Ovary (tissue), 9 donors: Measurements from ENCODE around the gene RNF187. TPM values are rescaled to one million over a fixed set of nuclear protein-coding genes. Genes with fewer than 3 reads are reported as not detected.

Source experiments
- DNase-seq, 5 donors: peaks; one replicate each; pipeline ENCODE4 v3.0.0-alpha.2; 2019 to 2020
- H3K27ac ChIP-seq, 2 donors: fragments of 200-600 bp; one replicate each; pipeline versions ENCODE4 v1.5.1 to v1.8.0; 2019 to 2022
- H3K27me3 ChIP-seq: fragments of 200-600 bp; one replicate; pipeline ENCODE4 v1.8.0; 2022
- H3K36me3 ChIP-seq: fragments of 200-600 bp; sonication (generic); one replicate; pipeline ENCODE4 v1.5.1; 2019
- H3K4me1 ChIP-seq: one replicate; pipeline ENCODE4 v1.8.1; 2013; ENCODE audit warnings: mild to moderate bottlenecking, moderate library complexity; ENCODE audit not compliant: insufficient read depth
- H3K4me3 ChIP-seq: fragments of 200-600 bp; sonication (generic); one replicate; pipeline ENCODE4 v1.5.1; 2017
- H3K9me3 ChIP-seq, 2 donors: fragments of 200-600 bp in 1 of 2; sonication (generic) in 1 of 2; one replicate each; pipeline versions ENCODE4 v1.5.1 to v1.8.1; 2013 to 2019; ENCODE audit warnings: mild to moderate bottlenecking in 1 of 2, moderate library complexity in 1 of 2
- EP300 ChIP-seq: sonication (generic); formaldehyde crosslinking; IDR thresholded peaks from one replicate; pipeline ENCODE4 v1.6.1; 2017; ENCODE audit warnings: antibody characterized with exemption
- POLR2A ChIP-seq: fragments of 450-650 bp; IDR thresholded peaks from one replicate; pipeline ENCODE4 v1.6.1; 2017; ENCODE audit warnings: antibody characterized with exemption, mild to moderate bottlenecking, moderate library complexity
- WGBS, 3 donors: extraction: QIAGEN DNeasy Blood & Tissue Kit in 1 of 3; methylation state at CpG; one replicate each; pipeline versions ENCODE4 v1.1.5 to v1.1.7; 2013 to 2017; 5-methylcytosine and 5-hydroxymethylcytosine counted together
- intact Hi-C, 4 donors: fragments of 100-400 bp; cut with DNase I; formaldehyde crosslinking; loops; one replicate each; pipeline versions ENCODE4 v1.11.0 to v1.15.1; 2022 to 2023
- polyA plus RNA-seq, 2 donors: library from polyadenylated mRNA; stranded (reverse); fragments of 200-250 nt in 1 of 2; fragments of 350-450 nt in 1 of 2; fragmentation: Illumina TruSeq in 1 of 2; extraction: RNeasy Lipid Tissue Mini Kit (QIAGEN cat#74804) in 1 of 2; gene quantifications; one replicate each; pipeline ENCODE4 v1.2.3, GENCODE V29; 2013 to 2014
- total RNA-seq, 7 donors: library from RNA; depleted of rRNA in 2 of 7; stranded (reverse); fragments of >200 nt in 2 of 7; fragmentation: NEBNext Ultra II Directional in 3 of 7; extraction: Animal tissue kit (Norgen Biotek cat#: 25700) in 3 of 7; gene quantifications; one replicate each; pipeline versions ENCODE4 v1.1.0 to v1.2.4, GENCODE V29; 2016 to 2023
- TF ChIP-seq, protein P1 (sequence below), 3 donors: fragments of 450-650 bp in 2 of 3; fragments of 200-600 bp in 1 of 3; IDR thresholded peaks; one replicate each; pipeline versions ENCODE4 v1.5.1 to v1.8.0; 2016 to 2022; ENCODE audit warnings: antibody characterized with exemption in 3 of 3, mild to moderate bottlenecking in 1 of 3
- donor health status: DM: no; HTN: no; CAD: no; lungs with moderate emphysema.
- donor health status: DM: no; HTN: no; CAD: no.
- donor health status: Bipolar disorder and iron deficiency.
- donor health status: DM: yes; HTN: yes; CAD: no.
- donor health status: DM: no; HTN: no; CAD: no.
- donor health status: DM: yes; HTN: yes; CAD: no.

The RNF187 gene
- total and polyA plus RNA-seq, 9 donors: 32.2 to 165 (median 109) TPM

DNA sequence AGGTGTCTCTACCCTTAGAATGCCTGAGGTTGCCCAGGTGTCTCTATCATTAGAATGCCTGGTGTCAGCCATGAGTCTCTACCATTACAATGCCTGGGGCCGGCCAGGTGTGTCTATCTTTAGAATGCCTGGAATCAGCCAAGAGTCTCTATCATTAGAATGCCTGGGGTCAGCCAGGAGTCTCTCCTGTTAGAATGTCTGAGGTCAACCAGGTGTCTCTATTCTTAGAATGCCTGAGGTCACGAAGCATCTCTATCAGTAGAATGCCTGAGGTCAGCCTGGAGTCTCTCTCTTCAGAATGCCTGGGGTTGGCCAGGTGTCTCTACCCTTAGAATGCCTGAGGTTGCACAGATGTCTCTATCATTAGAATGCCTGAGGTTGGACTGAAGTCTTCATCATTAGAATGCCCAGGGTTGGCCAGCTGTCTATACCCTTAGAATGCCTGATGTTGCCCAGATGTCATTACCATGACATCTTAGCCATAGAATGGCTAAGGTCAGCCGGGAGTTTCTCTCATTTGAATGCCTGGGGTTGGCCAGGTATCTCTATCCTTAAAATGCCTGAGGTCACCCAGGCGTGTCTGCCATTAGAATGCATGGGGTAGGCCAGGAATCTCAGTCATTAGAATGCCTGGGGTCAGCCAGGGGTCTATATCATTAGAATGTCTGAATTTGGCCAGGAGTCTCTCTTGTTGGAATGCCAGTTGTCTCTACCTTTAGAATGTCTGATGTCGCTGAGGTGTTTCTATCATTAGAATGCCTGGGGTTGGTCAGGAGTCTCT lies 44.0 kb downstream of the RNF187 start:
- H3K36me3 ChIP-seq: no peaks in the 10 kb centered on the region
- H3K4me3 ChIP-seq: no peak overlapping the region
- no peak overlapping the region for H3K27ac ChIP-seq
- H3K4me1 ChIP-seq: no peaks in the 10 kb centered on the region
- no peaks in the 10 kb centered on the region for H3K27me3 ChIP-seq
- H3K9me3 ChIP-seq: peaks cover 0 to 3% of the 10 kb centered on the region in 2 donors
- intact Hi-C loops: no loop called here
- no peak for DNase-seq
- 61 to 81% (median 75%) methylated on average over 5 of the region's 5 CpGs for WGBS, 3 donors
- TF ChIP-seq, protein P1, sequence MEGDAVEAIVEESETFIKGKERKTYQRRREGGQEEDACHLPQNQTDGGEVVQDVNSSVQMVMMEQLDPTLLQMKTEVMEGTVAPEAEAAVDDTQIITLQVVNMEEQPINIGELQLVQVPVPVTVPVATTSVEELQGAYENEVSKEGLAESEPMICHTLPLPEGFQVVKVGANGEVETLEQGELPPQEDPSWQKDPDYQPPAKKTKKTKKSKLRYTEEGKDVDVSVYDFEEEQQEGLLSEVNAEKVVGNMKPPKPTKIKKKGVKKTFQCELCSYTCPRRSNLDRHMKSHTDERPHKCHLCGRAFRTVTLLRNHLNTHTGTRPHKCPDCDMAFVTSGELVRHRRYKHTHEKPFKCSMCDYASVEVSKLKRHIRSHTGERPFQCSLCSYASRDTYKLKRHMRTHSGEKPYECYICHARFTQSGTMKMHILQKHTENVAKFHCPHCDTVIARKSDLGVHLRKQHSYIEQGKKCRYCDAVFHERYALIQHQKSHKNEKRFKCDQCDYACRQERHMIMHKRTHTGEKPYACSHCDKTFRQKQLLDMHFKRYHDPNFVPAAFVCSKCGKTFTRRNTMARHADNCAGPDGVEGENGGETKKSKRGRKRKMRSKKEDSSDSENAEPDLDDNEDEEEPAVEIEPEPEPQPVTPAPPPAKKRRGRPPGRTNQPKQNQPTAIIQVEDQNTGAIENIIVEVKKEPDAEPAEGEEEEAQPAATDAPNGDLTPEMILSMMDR (IDR thresholded peaks at IDR 0.05): no peak
- TF ChIP-seq EP300: no peak
- no peak for TF ChIP-seq POLR2A

DNA sequence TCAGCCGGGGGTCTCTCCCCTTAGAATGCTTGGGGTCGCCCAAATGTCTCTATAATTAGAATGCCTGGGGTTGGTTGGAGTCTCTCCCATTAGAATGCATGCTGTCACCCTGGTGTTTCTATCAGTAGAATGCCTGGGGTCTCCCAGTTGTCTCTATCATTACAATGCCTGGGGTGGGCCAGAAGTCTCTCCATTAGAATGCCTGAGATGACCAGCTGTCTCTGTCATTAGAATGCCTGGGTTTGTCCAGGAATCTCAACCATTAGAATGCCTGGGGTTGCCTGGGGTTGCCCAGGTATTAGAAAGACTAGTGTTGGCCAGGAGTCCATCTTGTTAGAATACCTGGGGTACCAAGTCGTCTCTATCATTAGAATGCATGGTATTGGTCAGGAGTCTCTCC lies 51.6 kb downstream of the RNF187 start:
- Histone ChIP-seq H3K36me3 (no peaks in the 10 kb centered on the region), H3K27ac (no peak overlapping the region), H3K9me3 (peaks cover 0 to 4% of the 10 kb centered on the region in 2 donors), H3K27me3 (no peaks in the 10 kb centered on the region), H3K4me3 (no peak overlapping the region), H3K4me1 (no peaks in the 10 kb centered on the region)
- intact Hi-C loops: no loop called here
- no peak for DNase-seq
- 55 to 60% (median 59%) methylated on average over 3 of the region's 3 CpGs for WGBS, 3 donors
- TF ChIP-seq EP300 (no peak), POLR2A (no peak)
- TF ChIP-seq, protein P1 (IDR thresholded peaks at IDR 0.05): no peak

DNA sequence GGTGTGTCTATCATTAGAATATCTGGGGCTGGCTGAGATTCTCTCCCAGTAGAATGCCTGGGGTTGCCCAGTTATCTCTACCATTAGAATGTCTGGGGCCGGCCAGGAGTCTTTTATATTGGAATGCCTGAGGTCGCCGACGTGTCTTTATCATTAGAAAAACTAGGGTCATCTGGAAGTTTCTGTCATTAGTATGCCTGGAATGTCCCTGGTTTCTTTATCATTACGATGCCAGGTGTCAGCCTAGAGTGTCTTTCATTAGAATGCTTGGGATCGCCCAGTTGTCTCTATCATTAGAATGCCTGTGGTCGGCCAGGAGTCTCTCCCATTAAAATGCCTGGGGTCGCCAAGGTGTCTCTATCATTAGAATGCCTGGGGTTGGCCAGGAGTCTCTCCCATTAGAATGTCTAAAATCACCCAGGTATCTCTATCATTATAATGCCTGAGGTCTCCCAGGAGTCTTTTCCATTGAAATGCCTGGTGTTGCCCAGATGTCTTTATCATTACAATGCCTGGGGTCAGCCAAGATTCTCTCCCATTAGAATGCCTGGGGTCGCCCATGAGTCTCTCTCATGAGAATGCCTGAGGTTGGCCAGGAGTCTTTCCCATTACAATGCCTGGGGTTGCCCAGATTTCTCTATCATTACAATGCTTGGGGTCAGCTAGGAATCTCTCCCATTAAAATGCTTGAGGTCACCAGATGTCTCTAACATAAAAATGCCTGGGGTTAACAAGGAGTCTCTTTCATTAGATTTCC lies 53.2 kb downstream of the RNF187 start:
- H3K4me3 ChIP-seq: no peak overlapping the region
- peaks cover 0 to 4% of the 10 kb centered on the region in 2 donors for H3K9me3 ChIP-seq
- H3K4me1 ChIP-seq: no peaks in the 10 kb centered on the region
- intact Hi-C loops: no loop called here
- no peak overlapping the region for H3K27ac ChIP-seq
- TF ChIP-seq POLR2A (no peak), EP300 (no peak)
- TF ChIP-seq, protein P1 (IDR thresholded peaks at IDR 0.05): no peak
- H3K36me3 ChIP-seq: no peaks in the 10 kb centered on the region
- H3K27me3 ChIP-seq: no peaks in the 10 kb centered on the region
- WGBS, 3 donors: 49 to 60% (median 55%) methylated on average over 9 of the region's 9 CpGs
- DNase-seq: peak in 1 of 5 donors; percentile 1

DNA sequence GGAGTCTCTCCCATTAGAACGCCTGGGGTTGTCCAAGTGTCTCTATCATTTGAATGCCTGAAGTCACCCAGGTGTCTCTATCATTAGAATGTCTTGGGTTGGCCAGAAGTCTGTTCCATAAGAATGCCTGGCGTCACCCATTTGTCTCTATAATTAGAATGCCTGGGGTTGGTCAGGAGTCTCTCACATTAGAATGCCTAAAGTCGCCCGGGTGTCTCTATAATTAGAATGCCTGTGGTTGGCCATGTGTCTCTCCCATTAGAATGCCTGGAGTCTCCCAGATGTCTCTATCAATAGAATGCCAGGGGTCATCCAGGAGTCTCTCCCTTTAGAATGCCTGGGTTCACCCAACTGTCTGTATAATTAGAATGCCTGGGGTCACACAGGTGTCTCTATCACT lies 54.5 kb downstream of the RNF187 start:
- intact Hi-C loops: no loop called here
- H3K27me3 ChIP-seq: no peaks in the 10 kb centered on the region
- 68 to 80% (median 71%) methylated on average over 4 of the region's 4 CpGs for WGBS, 3 donors
- no peaks in the 10 kb centered on the region for H3K36me3 ChIP-seq
- DNase-seq: peak in 1 of 5 donors; percentile 8
- H3K4me1 ChIP-seq: no peaks in the 10 kb centered on the region
- TF ChIP-seq POLR2A: no peak
- TF ChIP-seq, protein P1 (IDR thresholded peaks at IDR 0.05): no peak
- no peak for TF ChIP-seq EP300
- no peak overlapping the region for H3K27ac ChIP-seq
- H3K4me3 ChIP-seq: no peak overlapping the region
- H3K9me3 ChIP-seq: no peaks in the 10 kb centered on the region
